ENCODE data around the gene IGFN1.

IGFN1 gene

GRCh38 chr1:201274616-201275252 lies 84.1 kb downstream of the IGFN1 start:
- peak; percentile 40 for DNase-seq
- H3K36me3 ChIP-seq (ENCODE audit: control insufficient read depth, insufficient read depth, low read length), result no peaks in the 10 kb centered on the region

GRCh38 chr1:201275253-201275666 lies 84.6 kb downstream of the IGFN1 start:
- no peak overlapping the region for H2BK120ac ChIP-seq (ENCODE audit: low read depth, low read length)
- no peaks in the 10 kb centered on the region for H3K79me1 ChIP-seq (ENCODE audit: low read length)
- no CpG with 5 or more reads among the region's 15 CpGs for WGBS (ENCODE audit: extremely low coverage, insufficient coverage, low lambda C conversion rate)
- no peaks in the 10 kb centered on the region for H3K79me2 ChIP-seq (ENCODE audit: control insufficient read depth, insufficient read depth, low read length)
- no peak overlapping the region for H3K23ac ChIP-seq (ENCODE audit: low read length)
- H3K4ac ChIP-seq (ENCODE audit: low read depth, low read length), result no peak overlapping the region
- H4K8ac ChIP-seq (ENCODE audit: low read depth, low read length), result no peak overlapping the region
- no peak for DNase-seq
- no peak overlapping the region for H3K4me2 ChIP-seq (ENCODE audit: low read length)
- H3K27me3 ChIP-seq (ENCODE audit: insufficient read depth, low read length, poor library complexity), result no peaks in the 10 kb centered on the region
- no peak overlapping the region for H2BK5ac ChIP-seq (ENCODE audit: low read length)
- no peak overlapping the region for H3K4me3 ChIP-seq (ENCODE audit: low read length)
- H2AK5ac ChIP-seq (ENCODE audit: low read length), result no peak overlapping the region
- H3K27ac ChIP-seq (ENCODE audit: low read depth, low read length), result no peak overlapping the region
- no peak overlapping the region for H4K5ac ChIP-seq (ENCODE audit: low read length)
- H3K4me1 ChIP-seq (ENCODE audit: control insufficient read depth, low read depth, low read length), result peaks cover 2% of the 10 kb centered on the region
- H3K36me3 ChIP-seq (ENCODE audit: control insufficient read depth, insufficient read depth, low read length), result no peaks in the 10 kb centered on the region
- no peak overlapping the region for H2BK15ac ChIP-seq (replicated peaks; ENCODE audit: low read depth)
- H3K56ac ChIP-seq (ENCODE audit: low read length), result no peak overlapping the region
- H3K9ac ChIP-seq (ENCODE audit: low read length), result no peak overlapping the region
- H3K18ac ChIP-seq (ENCODE audit: low read length), result no peak overlapping the region

More at GRCh38 chr1:201274616-201275252, 84.1 kb downstream of the IGFN1 start:
- Histone ChIP-seq H3K4me1 (ENCODE audit: control insufficient read depth, low read depth, low read length) (peaks cover 2% of the 10 kb centered on the region), H3K4me2 (ENCODE audit: low read length) (no peak overlapping the region), H3K4me3 (ENCODE audit: low read length) (no peak overlapping the region), H3K79me1 (ENCODE audit: low read length) (no peaks in the 10 kb centered on the region), H4K8ac (ENCODE audit: low read depth, low read length) (no peak overlapping the region), H4K5ac (ENCODE audit: low read length) (no peak overlapping the region), H3K18ac (ENCODE audit: low read length) (no peak overlapping the region), H3K27me3 (ENCODE audit: insufficient read depth, low read length, poor library complexity) (no peaks in the 10 kb centered on the region), H2BK15ac (replicated peaks; ENCODE audit: low read depth) (no peak overlapping the region), H2BK5ac (ENCODE audit: low read length) (no peak overlapping the region), H3K4ac (ENCODE audit: low read depth, low read length) (no peak overlapping the region), H3K23ac (ENCODE audit: low read length) (no peak overlapping the region), H2BK120ac (ENCODE audit: low read depth, low read length) (no peak overlapping the region), H3K9ac (ENCODE audit: low read length) (no peak overlapping the region), H3K27ac (ENCODE audit: low read depth, low read length) (no peak overlapping the region), H3K56ac (ENCODE audit: low read length) (no peak overlapping the region), H2AK5ac (ENCODE audit: low read length) (no peak overlapping the region), H3K79me2 (ENCODE audit: control insufficient read depth, insufficient read depth, low read length) (no peaks in the 10 kb centered on the region)
- no CpG with 5 or more reads among the region's 12 CpGs for WGBS (ENCODE audit: extremely low coverage, insufficient coverage, low lambda C conversion rate)

GRCh38 chr1:201276891-201277290 lies 86.3 kb downstream of the IGFN1 start:
- H3K18ac ChIP-seq (ENCODE audit: low read length), result no peak overlapping the region
- H2BK120ac ChIP-seq (ENCODE audit: low read depth, low read length), result no peak overlapping the region
- no peaks in the 10 kb centered on the region for H3K27me3 ChIP-seq (ENCODE audit: insufficient read depth, low read length, poor library complexity)
- H4K5ac ChIP-seq (ENCODE audit: low read length), result no peak overlapping the region
- no peak overlapping the region for H3K9ac ChIP-seq (ENCODE audit: low read length)
- no peak overlapping the region for H4K8ac ChIP-seq (ENCODE audit: low read depth, low read length)
- no peak overlapping the region for H2BK5ac ChIP-seq (ENCODE audit: low read length)
- no peak overlapping the region for H3K56ac ChIP-seq (ENCODE audit: low read length)
- no peak overlapping the region for H3K23ac ChIP-seq (ENCODE audit: low read length)
- peaks cover 2% of the 10 kb centered on the region for H3K4me1 ChIP-seq (ENCODE audit: control insufficient read depth, low read depth, low read length)
- no peak overlapping the region for H3K4me2 ChIP-seq (ENCODE audit: low read length)
- no peak for DNase-seq
- H3K4me3 ChIP-seq (ENCODE audit: low read length), result no peak overlapping the region
- no CpG with 5 or more reads among the region's 6 CpGs for WGBS (ENCODE audit: extremely low coverage, insufficient coverage, low lambda C conversion rate)
- H3K36me3 ChIP-seq (ENCODE audit: control insufficient read depth, insufficient read depth, low read length), result no peaks in the 10 kb centered on the region
- no peaks in the 10 kb centered on the region for H3K79me1 ChIP-seq (ENCODE audit: low read length)
- no peak overlapping the region for H2AK5ac ChIP-seq (ENCODE audit: low read length)
- no peak overlapping the region for H2BK15ac ChIP-seq (replicated peaks; ENCODE audit: low read depth)
- H3K4ac ChIP-seq (ENCODE audit: low read depth, low read length), result no peak overlapping the region
- H3K79me2 ChIP-seq (ENCODE audit: control insufficient read depth, insufficient read depth, low read length), result no peaks in the 10 kb centered on the region
- no peak overlapping the region for H3K27ac ChIP-seq (ENCODE audit: low read depth, low read length)

DNA sequence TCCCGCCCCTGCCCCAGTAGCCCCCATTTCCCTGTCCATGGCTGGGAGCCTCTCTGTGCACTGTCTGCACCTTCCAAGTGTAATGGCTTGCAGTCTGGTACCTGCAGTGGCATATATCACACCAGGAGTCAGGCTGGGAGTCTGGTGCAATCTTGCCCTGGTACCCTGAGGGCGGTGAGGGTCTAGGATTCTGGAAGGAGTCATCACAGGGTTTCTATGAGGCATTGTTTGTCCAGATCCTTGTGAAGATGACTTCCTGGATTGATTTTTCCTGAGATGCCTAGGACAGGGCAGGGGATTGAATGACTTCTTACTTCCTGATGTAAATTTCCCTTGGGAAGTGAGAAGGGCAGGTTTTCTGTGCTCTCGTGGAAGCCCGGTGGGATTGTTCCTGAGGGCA lies 86.8 kb downstream of the IGFN1 start:
- Histone ChIP-seq H2AK5ac (ENCODE audit: low read length) (no peak overlapping the region), H3K36me3 (ENCODE audit: control insufficient read depth, insufficient read depth, low read length) (no peaks in the 10 kb centered on the region), H3K4me2 (ENCODE audit: low read length) (no peak overlapping the region), H3K27ac (ENCODE audit: low read depth, low read length) (no peak overlapping the region), H3K79me2 (ENCODE audit: control insufficient read depth, insufficient read depth, low read length) (no peaks in the 10 kb centered on the region), H4K8ac (ENCODE audit: low read depth, low read length) (no peak overlapping the region), H3K79me1 (ENCODE audit: low read length) (no peaks in the 10 kb centered on the region), H3K4me1 (ENCODE audit: control insufficient read depth, low read depth, low read length) (peaks cover 2% of the 10 kb centered on the region), H2BK5ac (ENCODE audit: low read length) (no peak overlapping the region), H3K4me3 (ENCODE audit: low read length) (no peak overlapping the region), H2BK15ac (replicated peaks; ENCODE audit: low read depth) (no peak overlapping the region), H3K4ac (ENCODE audit: low read depth, low read length) (no peak overlapping the region), H3K18ac (ENCODE audit: low read length) (no peak overlapping the region), H3K27me3 (ENCODE audit: insufficient read depth, low read length, poor library complexity) (no peaks in the 10 kb centered on the region), H3K9ac (ENCODE audit: low read length) (no peak overlapping the region), H3K56ac (ENCODE audit: low read length) (no peak overlapping the region), H2BK120ac (ENCODE audit: low read depth, low read length) (no peak overlapping the region), H3K23ac (ENCODE audit: low read length) (no peak overlapping the region), H4K5ac (ENCODE audit: low read length) (no peak overlapping the region)
- no CpG with 5 or more reads among the region's 4 CpGs for WGBS (ENCODE audit: extremely low coverage, insufficient coverage, low lambda C conversion rate)
- no peak for DNase-seq

Measured in mesendoderm (in vitro differentiated cells).